NCI-H2227 treated with DMSO at 0.1 percent for 48 hours (cell line): Measurements from ENCODE around the gene LGALS14.
"Not testable (repeated sequence)": the region's sequence is repeated elsewhere in the genome, so short reads cannot be mapped to it uniquely, and the experiment has no call there.

Experiments
- DNase-seq: peaks from one replicate; lab custom pipeline; 2025; lab: John Stamatoyannopoulos, UW

Gene LGALS14

GRCh38 chr19:39704181-39705044 is at the start of gene LGALS14:
TSS of gene LGALS14 (plus strand) at chr19:39704481. CDS start at chr19:39704529, 48 bp downstream.
- DNase-seq, result peak; percentile 90

GRCh38 chr19:39655613-39656012 is 48.7 kb upstream of the LGALS14 start, which contains the start of gene LGALS16:
TSS of gene LGALS16 (plus strand) at chr19:39655913. CDS start at chr19:39655962, 49 bp downstream.
- DNase-seq, result no peak

- DNase-seq, result no peak
Measured at GRCh38 chr19:39659791-39660190, 44.5 kb upstream of the LGALS14 start.

GRCh38 chr19:39660661-39661060 is 43.6 kb upstream of the LGALS14 start:
- no peak for DNase-seq

- DNase-seq, result no peak
Measured at GRCh38 chr19:39661565-39661964, 42.7 kb upstream of the LGALS14 start.

GRCh38 chr19:39669860-39670259 is 34.4 kb upstream of the LGALS14 start:
- not testable (repeated sequence) for DNase-seq

GRCh38 chr19:39670998-39671397 is 33.3 kb upstream of the LGALS14 start:
- no peak for DNase-seq

GRCh38 chr19:39671739-39672363 is 32.4 kb upstream of the LGALS14 start:
- peak; percentile 99 for DNase-seq

- DNase-seq, result no peak
Measured at GRCh38 chr19:39672473-39672872, 31.8 kb upstream of the LGALS14 start.

- DNase-seq, result peak; percentile 44
Measured at GRCh38 chr19:39673862-39674261, 30.4 kb upstream of the LGALS14 start.

GRCh38 chr19:39676004-39676403 is 28.3 kb upstream of the LGALS14 start:
- DNase-seq, result no peak

GRCh38 chr19:39677961-39678889 is 26.1 kb upstream of the LGALS14 start:
- no peak for DNase-seq

GRCh38 chr19:39679056-39679790 is 25.1 kb upstream of the LGALS14 start:
- peak; percentile 59 for DNase-seq

- no peak for DNase-seq
Measured at GRCh38 chr19:39679791-39680168, 24.5 kb upstream of the LGALS14 start.

- no peak for DNase-seq
Measured at GRCh38 chr19:39680593-39680992, 23.7 kb upstream of the LGALS14 start.

GRCh38 chr19:39681416-39681815 is 22.9 kb upstream of the LGALS14 start:
- DNase-seq, result no peak

GRCh38 chr19:39684267-39684666 is 20.0 kb upstream of the LGALS14 start:
- no peak for DNase-seq

GRCh38 chr19:39686739-39687138 is 17.5 kb upstream of the LGALS14 start:
- no peak for DNase-seq

GRCh38 chr19:39688637-39689036 is 15.6 kb upstream of the LGALS14 start:
- not testable (repeated sequence) for DNase-seq

- no peak for DNase-seq
Measured at GRCh38 chr19:39692166-39692565, 12.1 kb upstream of the LGALS14 start.

GRCh38 chr19:39692822-39693221 is 11.5 kb upstream of the LGALS14 start:
- DNase-seq, result no peak
